DND-41 (cell line): ENCODE measurements around the gene CMC2.

Experiments used
- ATAC-seq: fragments of 200-7000 bp; cut with Tn5 transposase; 3 replicates; pipeline ENCODE4 v1.9.1; 2021; ENCODE audit warnings: low read depth; ENCODE audit not compliant: insufficient read depth
- DNase-seq: peaks from one replicate; pipeline ENCODE4 v3.0.0-alpha.2; 2020
- H2AFZ ChIP-seq: 2 replicates; pipeline ENCODE4 v1.6.0; 2012; ENCODE audit warnings: low read depth, low read length
- H3K27ac ChIP-seq: 2 replicates; pipeline ENCODE4 v1.5.1; 2012; ENCODE audit warnings: low read length, inconsistent platforms
- H3K27me3 ChIP-seq: fragments of 200-600 bp; sonication (generic); 2 replicates; pipeline ENCODE4 v1.6.0; 2012; ENCODE audit warnings: low read length, mild to moderate bottlenecking, inconsistent platforms; ENCODE audit not compliant: insufficient read depth, poor library complexity
- H3K36me3 ChIP-seq: 2 replicates; pipeline ENCODE4 v1.5.1; 2012; ENCODE audit warnings: low read length, inconsistent platforms; ENCODE audit not compliant: insufficient read depth
- H3K4me1 ChIP-seq: 2 replicates; pipeline ENCODE4 v1.5.1; 2012; ENCODE audit warnings: mild to moderate bottlenecking, low read length; ENCODE audit not compliant: insufficient read depth
- H3K4me2 ChIP-seq: 2 replicates; pipeline ENCODE4 v1.6.0; 2012; ENCODE audit warnings: mild to moderate bottlenecking, moderate library complexity, low read length, inconsistent platforms; ENCODE audit not compliant: insufficient read depth
- H3K4me3 ChIP-seq, 2 experiments: fragments of 200-600 bp in 1 of 2; shearing (Covaris generic) in 1 of 2; 2 replicates each; pipeline ENCODE4 v1.5.1; 2012 to 2016; ENCODE audit warnings: inconsistent platforms in 2 of 2, low read length in 2 of 2, mild to moderate bottlenecking in 2 of 2, low read depth in 1 of 2, moderate library complexity in 1 of 2
- H3K79me2 ChIP-seq: 2 replicates; pipeline ENCODE4 v1.6.0; 2012; ENCODE audit warnings: low read length, inconsistent platforms; ENCODE audit not compliant: insufficient read depth
- H3K9ac ChIP-seq: 2 replicates; pipeline ENCODE4 v1.6.0; 2012; ENCODE audit warnings: low read depth, mild to moderate bottlenecking, inconsistent platforms, low read length, moderate library complexity
- H3K9me3 ChIP-seq: 2 replicates; pipeline ENCODE4 v1.5.1; 2012; ENCODE audit warnings: low read length, moderate library complexity, mild to moderate bottlenecking, inconsistent platforms; ENCODE audit not compliant: insufficient read depth, severe bottlenecking
- H4K20me1 ChIP-seq: 2 replicates; pipeline ENCODE4 v1.6.0; 2012; ENCODE audit warnings: low read length; ENCODE audit not compliant: insufficient read depth
- EZH2 ChIP-seq: IDR thresholded peaks from 3 replicates; pipeline ENCODE4 v1.6.1; 2012; ENCODE audit warnings: borderline replicate concordance, low read depth, mild to moderate bottlenecking, moderate library complexity, low read length, inconsistent platforms; ENCODE audit not compliant: severe bottlenecking
- TF ChIP-seq, protein P1 (sequence below): IDR thresholded peaks from 2 replicates; pipeline ENCODE4 v1.5.1; 2012; ENCODE audit warnings: borderline replicate concordance, low read length, moderate library complexity, mild to moderate bottlenecking; ENCODE audit not compliant: poor library complexity, severe bottlenecking; ENCODE audit errors: extremely low read depth

Gene CMC2

DNA sequence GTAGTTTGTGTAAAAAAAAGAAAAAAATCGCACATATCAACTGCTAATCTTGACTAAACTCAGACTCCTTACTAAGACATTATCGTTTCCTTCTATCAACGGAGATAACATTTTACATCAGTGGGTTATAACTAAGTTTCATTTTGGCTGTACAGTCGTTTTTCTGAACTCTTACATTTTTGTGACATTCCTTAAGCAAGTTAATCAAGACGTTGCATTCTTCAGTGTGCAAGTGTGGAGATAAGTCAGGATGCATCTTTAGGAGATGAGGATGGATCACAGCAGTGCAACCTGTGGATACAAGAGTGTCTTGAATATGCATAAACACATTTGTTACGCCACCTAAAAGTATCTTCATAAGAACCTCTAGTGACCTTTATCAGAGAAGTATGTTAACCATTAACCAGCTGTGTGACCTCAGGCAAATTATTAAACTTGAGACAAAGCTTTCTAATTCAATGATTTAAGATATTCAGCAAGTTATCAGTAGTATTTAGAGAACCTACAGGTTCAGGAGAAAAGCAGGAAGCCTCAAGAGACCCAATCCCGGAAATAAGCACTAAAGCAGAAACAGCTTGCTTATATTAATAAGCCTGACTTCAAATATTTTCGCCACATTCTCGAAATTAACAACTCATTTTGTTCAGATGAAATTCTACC, 9.4 kb downstream of the CMC2 start:
- no peak overlapping the region for H3K27ac ChIP-seq
- peaks cover 7% of the 10 kb centered on the region; the same call in 1 of the 2 replicates for H3K36me3 ChIP-seq
- H3K4me2 ChIP-seq: no peak overlapping the region
- no peaks in the 10 kb centered on the region for H3K9me3 ChIP-seq
- no peaks in the 10 kb centered on the region for H3K27me3 ChIP-seq
- no peak overlapping the region for H3K9ac ChIP-seq
- H3K79me2 ChIP-seq: peaks cover 100% of the 10 kb centered on the region
- no peak for TF ChIP-seq EZH2
- TF ChIP-seq, protein P1, sequence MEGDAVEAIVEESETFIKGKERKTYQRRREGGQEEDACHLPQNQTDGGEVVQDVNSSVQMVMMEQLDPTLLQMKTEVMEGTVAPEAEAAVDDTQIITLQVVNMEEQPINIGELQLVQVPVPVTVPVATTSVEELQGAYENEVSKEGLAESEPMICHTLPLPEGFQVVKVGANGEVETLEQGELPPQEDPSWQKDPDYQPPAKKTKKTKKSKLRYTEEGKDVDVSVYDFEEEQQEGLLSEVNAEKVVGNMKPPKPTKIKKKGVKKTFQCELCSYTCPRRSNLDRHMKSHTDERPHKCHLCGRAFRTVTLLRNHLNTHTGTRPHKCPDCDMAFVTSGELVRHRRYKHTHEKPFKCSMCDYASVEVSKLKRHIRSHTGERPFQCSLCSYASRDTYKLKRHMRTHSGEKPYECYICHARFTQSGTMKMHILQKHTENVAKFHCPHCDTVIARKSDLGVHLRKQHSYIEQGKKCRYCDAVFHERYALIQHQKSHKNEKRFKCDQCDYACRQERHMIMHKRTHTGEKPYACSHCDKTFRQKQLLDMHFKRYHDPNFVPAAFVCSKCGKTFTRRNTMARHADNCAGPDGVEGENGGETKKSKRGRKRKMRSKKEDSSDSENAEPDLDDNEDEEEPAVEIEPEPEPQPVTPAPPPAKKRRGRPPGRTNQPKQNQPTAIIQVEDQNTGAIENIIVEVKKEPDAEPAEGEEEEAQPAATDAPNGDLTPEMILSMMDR: no peak
- no peak overlapping the region for H3K4me3 ChIP-seq
- ATAC-seq (no peak), DNase-seq (no peak)
- H4K20me1 ChIP-seq: peaks cover 24% of the 10 kb centered on the region
- no peaks in the 10 kb centered on the region for H3K4me1 ChIP-seq
- no peak overlapping the region for H2AFZ ChIP-seq

DNA sequence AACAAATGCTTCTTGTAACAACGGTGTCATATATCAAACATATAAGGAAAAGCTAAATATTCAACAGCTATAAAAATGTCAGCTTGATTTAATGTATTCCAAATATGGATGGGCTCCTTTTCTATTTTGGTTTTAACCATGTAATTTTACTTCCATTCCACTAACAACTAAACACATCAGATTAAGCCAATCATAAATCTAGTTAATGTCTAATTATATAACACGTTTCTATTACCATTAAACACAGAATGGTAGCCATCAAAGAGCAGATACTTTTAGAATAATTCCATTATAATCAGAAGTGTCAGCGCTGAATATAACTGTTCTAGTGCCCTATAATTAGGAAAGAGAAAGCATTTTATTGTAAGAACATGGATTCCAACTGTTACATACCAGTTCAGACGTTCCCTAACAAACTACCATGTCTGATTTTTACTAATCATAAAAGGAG, 10.0 kb downstream of the CMC2 start:
- H3K9me3 ChIP-seq: no peaks in the 10 kb centered on the region
- peaks cover 26% of the 10 kb centered on the region for H4K20me1 ChIP-seq
- no peak for ATAC-seq
- DNase-seq: no peak
- H3K4me1 ChIP-seq: no peaks in the 10 kb centered on the region
- TF ChIP-seq EZH2: no peak
- TF ChIP-seq, protein P1: no peak
- no peak overlapping the region for H3K4me2 ChIP-seq
- H2AFZ ChIP-seq: no peak overlapping the region
- H3K9ac ChIP-seq: no peak overlapping the region
- no peak overlapping the region for H3K4me3 ChIP-seq
- H3K27ac ChIP-seq: no peak overlapping the region
- H3K36me3 ChIP-seq: peaks cover 9% of the 10 kb centered on the region; the same call in 1 of the 2 replicates
- H3K27me3 ChIP-seq: no peaks in the 10 kb centered on the region
- H3K79me2 ChIP-seq: peaks cover 100% of the 10 kb centered on the region

DNA sequence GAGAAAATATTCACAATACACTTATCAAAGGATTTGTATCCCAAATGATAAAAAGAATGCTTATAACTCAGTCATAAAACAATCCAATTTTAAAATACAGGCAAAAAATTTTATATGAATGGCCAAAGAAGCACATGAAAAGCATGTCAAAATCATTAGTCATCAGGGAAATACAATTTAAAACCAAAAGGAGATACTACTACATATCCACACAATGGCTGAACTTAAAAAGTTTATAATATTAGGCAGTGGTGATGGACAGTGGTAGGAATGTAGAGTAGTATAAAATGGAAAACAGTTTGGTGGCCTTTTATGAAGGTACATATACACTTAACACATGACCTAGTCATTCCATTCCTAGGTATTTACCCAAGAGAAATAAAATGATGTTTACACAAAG, 12.2 kb downstream of the CMC2 start:
- H3K79me2 ChIP-seq: peaks cover 99% of the 10 kb centered on the region

More for the DNA sequence above, 12.2 kb downstream of the CMC2 start:
- TF ChIP-seq, protein P1: no peak
- TF ChIP-seq EZH2: no peak
- H3K4me3 ChIP-seq: no peak overlapping the region
- H2AFZ ChIP-seq: no peak overlapping the region
- no peak overlapping the region for H3K9ac ChIP-seq
- H3K27me3 ChIP-seq: no peaks in the 10 kb centered on the region
- H3K4me2 ChIP-seq: no peak overlapping the region
- ATAC-seq (no peak), DNase-seq (no peak)
- H3K9me3 ChIP-seq: no peaks in the 10 kb centered on the region
- no peaks in the 10 kb centered on the region for H3K4me1 ChIP-seq
- H3K27ac ChIP-seq: no peak overlapping the region
- peaks cover 32% of the 10 kb centered on the region for H4K20me1 ChIP-seq
- peaks cover 17% of the 10 kb centered on the region; the same call in 1 of the 2 replicates for H3K36me3 ChIP-seq
